SK-N-SH treated with all-trans-retinoic acid at 6 μM for 48 hours (cell line): Measurements from ENCODE around the gene DCTD.

ENCODE experiments used
- ATAC-seq: fragments of 200-7000 bp; cut with Tn5 transposase; 3 replicates; pipeline ENCODE4 v1.9.1; 2020; ENCODE audit warnings: mild to moderate bottlenecking, moderate library complexity
- ARNTL ChIP-seq: fragments of 450-650 bp; formaldehyde crosslinking; IDR thresholded peaks from 2 replicates; pipeline ENCODE4 v1.5.0; 2020; ENCODE audit warnings: low read depth, mild to moderate bottlenecking, moderate library complexity, borderline replicate concordance
- BACH2 ChIP-seq: fragments of 250-450 bp; sonication (Bioruptor Pico); IDR thresholded peaks from 2 replicates; pipeline ENCODE4 v1.9.0; 2021; ENCODE audit warnings: mild to moderate bottlenecking, borderline replicate concordance
- CREB5 ChIP-seq: fragments of 250-450 bp; sonication (Bioruptor Pico); IDR thresholded peaks from 2 replicates; pipeline ENCODE4 v1.5.1; 2020; ENCODE audit warnings: low read depth, mild to moderate bottlenecking, moderate library complexity
- CSDC2 ChIP-seq: fragments of 250-450 bp; sonication (Bioruptor Pico); IDR thresholded peaks from 2 replicates; pipeline ENCODE4 v1.5.0; 2020; ENCODE audit warnings: mild to moderate bottlenecking, moderate library complexity
- CSRNP3 ChIP-seq: fragments of 250-450 bp; sonication (Bioruptor Pico); IDR thresholded peaks from 2 replicates; pipeline ENCODE4 v1.5.1; 2021; ENCODE audit warnings: mild to moderate bottlenecking, moderate library complexity
- ESRRG ChIP-seq: fragments of 250-450 bp; sonication (Bioruptor Pico); IDR thresholded peaks from 2 replicates; pipeline ENCODE4 v1.6.1; 2021; ENCODE audit warnings: mild to moderate bottlenecking
- GLIS3 ChIP-seq: fragments of 250-450 bp; sonication (Bioruptor Pico); IDR thresholded peaks from 2 replicates; pipeline ENCODE4 v1.5.0; 2020; ENCODE audit warnings: mild to moderate bottlenecking, moderate library complexity
- OSR1 ChIP-seq: fragments of 250-450 bp; sonication (Bioruptor Pico); IDR thresholded peaks from 2 replicates; pipeline ENCODE4 v1.8.0; 2022; ENCODE audit warnings: moderate library complexity, mild to moderate bottlenecking, inconsistent platforms
- PATZ1 ChIP-seq: fragments of 250-450 bp; sonication (Bioruptor Pico); IDR thresholded peaks from 2 replicates; pipeline ENCODE4 v1.8.0; 2020; ENCODE audit warnings: mild to moderate bottlenecking, moderate library complexity, borderline replicate concordance
- RARB ChIP-seq: fragments of 250-450 bp; sonication (Bioruptor Pico); IDR thresholded peaks from 2 replicates; pipeline ENCODE4 v1.8.0; 2021; ENCODE audit warnings: mild to moderate bottlenecking, moderate library complexity
- SNAI2 ChIP-seq: fragments of 250-450 bp; sonication (Bioruptor Pico); IDR thresholded peaks from 2 replicates; pipeline ENCODE4 v1.5.0; 2020; ENCODE audit warnings: mild to moderate bottlenecking, moderate library complexity
- TCF4 ChIP-seq: fragments of 250-450 bp; sonication (Bioruptor Pico); IDR thresholded peaks from 2 replicates; pipeline ENCODE4 v1.8.0; 2021; ENCODE audit warnings: mild to moderate bottlenecking, moderate library complexity, borderline replicate concordance
- TOX ChIP-seq: fragments of 250-450 bp; sonication (Bioruptor Pico); IDR thresholded peaks from 2 replicates; pipeline ENCODE4 v1.8.0; 2021; ENCODE audit warnings: mild to moderate bottlenecking, moderate library complexity, borderline replicate concordance
- TSHZ2 ChIP-seq: fragments of 250-450 bp; sonication (Bioruptor Pico); IDR thresholded peaks from 2 replicates; pipeline ENCODE4 v1.5.0; 2020; ENCODE audit warnings: mild to moderate bottlenecking, moderate library complexity
- ZC3H10 ChIP-seq: fragments of 250-450 bp; sonication (Bioruptor Pico); IDR thresholded peaks from 2 replicates; pipeline ENCODE4 v1.5.1; 2021; ENCODE audit warnings: mild to moderate bottlenecking, moderate library complexity
- ZFP3 ChIP-seq: fragments of 250-450 bp; sonication (Bioruptor Pico); IDR thresholded peaks from 2 replicates; pipeline ENCODE4 v1.5.0; 2020; ENCODE audit warnings: mild to moderate bottlenecking, moderate library complexity
- ZNF565 ChIP-seq: fragments of 450-650 bp; formaldehyde crosslinking; conservative IDR thresholded peaks from 2 replicates; pipeline ENCODE4 v1.5.0; 2020; ENCODE audit warnings: low read depth, mild to moderate bottlenecking, moderate library complexity
- ZNF70 ChIP-seq: fragments of 450-650 bp; formaldehyde crosslinking; IDR thresholded peaks from 2 replicates; pipeline ENCODE4 v1.5.0; 2020; ENCODE audit warnings: mild to moderate bottlenecking, moderate library complexity
- ZNF8 ChIP-seq: fragments of 450-650 bp; formaldehyde crosslinking; IDR thresholded peaks from 2 replicates; pipeline ENCODE4 v1.5.0; 2020; ENCODE audit warnings: mild to moderate bottlenecking, moderate library complexity

The DCTD gene

GRCh38 chr4:182955411-182955810 is 38.2 kb upstream of the DCTD start:
- ATAC-seq, result peak; percentile 55
- no peak for TF ChIP-seq SNAI2 (CRISPR knock-in tag)
- no peak for TF ChIP-seq TOX
- TF ChIP-seq ARNTL (CRISPR knock-in tag), result no peak
- TF ChIP-seq RARB, result no peak
- TF ChIP-seq BACH2 (CRISPR knock-in tag), result no peak
- no peak for TF ChIP-seq CSRNP3 (CRISPR knock-in tag)
- no peak for TF ChIP-seq OSR1 (CRISPR knock-in tag)
- no peak for TF ChIP-seq ZNF8 (CRISPR knock-in tag)
- TF ChIP-seq CREB5 (CRISPR knock-in tag), result no peak
- TF ChIP-seq TSHZ2 (CRISPR knock-in tag), result no peak

- ATAC-seq, result no peak
- TF ChIP-seq ARNTL (CRISPR knock-in tag), result no peak
- no peak for TF ChIP-seq ZC3H10 (CRISPR knock-in tag)
- TF ChIP-seq ESRRG (CRISPR knock-in tag), result no peak
- TF ChIP-seq CSRNP3 (CRISPR knock-in tag), result no peak
- TF ChIP-seq ZNF565, result no peak
- TF ChIP-seq BACH2 (CRISPR knock-in tag), result no peak
- no peak for TF ChIP-seq ZNF70 (CRISPR knock-in tag)
- no peak for TF ChIP-seq ZNF8 (CRISPR knock-in tag)
- no peak for TF ChIP-seq CSDC2
- TF ChIP-seq GLIS3 (CRISPR knock-in tag), result no peak
- no peak for TF ChIP-seq TCF4
- no peak for TF ChIP-seq PATZ1 (CRISPR knock-in tag)
- no peak for TF ChIP-seq TSHZ2 (CRISPR knock-in tag)
- no peak for TF ChIP-seq ZFP3
- no peak for TF ChIP-seq SNAI2 (CRISPR knock-in tag)
These were observed 27.5 kb upstream of the DCTD start for GRCh38 chr4:182944484-182945213.
